Activated T-helper 2 cell treated with anti-CD3 and anti-CD28 coated beads, Interferon-gamma antibody, Interleukin-2, Interleukin-4, amounts not matched to agents 10 μg/mL and 5 μg/mL and 100 μg/mL, durations not matched to agents 14 hours and 24 hours and 36 hours (primary cell): ENCODE measurements around the gene FFAR2. TPM values are rescaled to one million over a fixed set of nuclear protein-coding genes. Genes with fewer than 3 reads are reported as not detected.
A peak's percentile ranks its signal among the peaks of the same experiment; 100 is the strongest.
"Not testable (repeated sequence)": the region's sequence is repeated elsewhere in the genome, so short reads cannot be mapped to it uniquely, and the experiment has no call there.

Experiments used
- DNase-seq: peaks from one replicate; pipeline ENCODE4 v3.0.0; 2021; ENCODE audit warnings: low spot score
- H3K27ac Mint-ChIP-seq: one replicate; pipeline ENCODE4 v1.8.0; 2021; ENCODE audit warnings: mixed read lengths
- H3K27me3 Mint-ChIP-seq: one replicate; pipeline ENCODE4 v1.8.0; 2021; ENCODE audit warnings: low read depth, mixed read lengths
- H3K36me3 Mint-ChIP-seq: one replicate; pipeline ENCODE4 v1.8.0; 2021; ENCODE audit warnings: low read depth, mixed read lengths
- H3K4me1 Mint-ChIP-seq: one replicate; pipeline ENCODE4 v1.8.0; 2021; ENCODE audit warnings: low read depth, mixed read lengths
- H3K4me3 Mint-ChIP-seq: one replicate; pipeline ENCODE4 v1.8.0; 2021; ENCODE audit warnings: low read depth, mild to moderate bottlenecking, moderate library complexity, mixed read lengths
- H3K9me3 Mint-ChIP-seq: one replicate; pipeline ENCODE4 v1.8.0; 2021; ENCODE audit warnings: mixed read lengths
- intact Hi-C: fragments of 100-400 bp; cut with micrococcal nuclease; formaldehyde crosslinking; loops from one replicate; pipeline ENCODE4 v1.15.1; 2023
- total RNA-seq: library from RNA; stranded (reverse); gene quantifications from 2 replicates; pipeline ENCODE4 v1.2.3, GENCODE V29; 2022

Gene FFAR2
- total RNA-seq, 1 donor from 2014 or later = not detected

GRCh38 chr19:35449359-35450043 is 1.4 kb downstream of the FFAR2 start:
- intact Hi-C loops = loop anchor here (2.0 kb wide), 1 partner anchor 19 kb away; no protein-coding TSS in a partner anchor
- H3K36me3 Mint-ChIP-seq = no peaks in the 10 kb centered on the region
- no peak overlapping the region for H3K4me3 Mint-ChIP-seq
- H3K27ac Mint-ChIP-seq = no peak overlapping the region
- peaks cover 45% of the 10 kb centered on the region for H3K4me1 Mint-ChIP-seq
- no peaks in the 10 kb centered on the region for H3K9me3 Mint-ChIP-seq
- H3K27me3 Mint-ChIP-seq = peaks cover 46% of the 10 kb centered on the region
- no peak for DNase-seq

GRCh38 chr19:35451338-35452096 is 3.5 kb downstream of the FFAR2 start:
- Mint-ChIP-seq H3K27me3 (peaks cover 32% of the 10 kb centered on the region), H3K9me3 (no peaks in the 10 kb centered on the region), H3K4me1 (peaks cover 39% of the 10 kb centered on the region), H3K36me3 (no peaks in the 10 kb centered on the region), H3K27ac (peak overlapping the region; percentile 88), H3K4me3 (peak overlapping the region; percentile 10)
- peak; percentile 14 for DNase-seq
- intact Hi-C loops = loop anchor here (1.0 to 2.0 kb wide), 5 partner anchors 11 to 104 kb away; partner anchors contain the start of gene FFAR1

- no peaks in the 10 kb centered on the region for H3K9me3 Mint-ChIP-seq
- H3K4me1 Mint-ChIP-seq = peaks cover 43% of the 10 kb centered on the region
These were observed 6.6 kb downstream of the FFAR2 start for GRCh38 chr19:35454663-35455062.

GRCh38 chr19:35455616-35456201 is 7.7 kb downstream of the FFAR2 start:
- peaks cover 48% of the 10 kb centered on the region for H3K4me1 Mint-ChIP-seq
- intact Hi-C loops = no loop called here

More at GRCh38 chr19:35454663-35455062, 6.6 kb downstream of the FFAR2 start:
- peaks cover 10% of the 10 kb centered on the region for H3K27me3 Mint-ChIP-seq
- H3K36me3 Mint-ChIP-seq = no peaks in the 10 kb centered on the region
- intact Hi-C loops = no loop called here
- H3K27ac Mint-ChIP-seq = no peak overlapping the region
- no peak for DNase-seq
- no peak overlapping the region for H3K4me3 Mint-ChIP-seq

GRCh38 chr19:35457173-35457572 is 9.1 kb downstream of the FFAR2 start:
- H3K4me1 Mint-ChIP-seq = peaks cover 43% of the 10 kb centered on the region
- H3K4me3 Mint-ChIP-seq = no peak overlapping the region
- peaks cover 3% of the 10 kb centered on the region for H3K27me3 Mint-ChIP-seq
- no peak for DNase-seq
- H3K27ac Mint-ChIP-seq = no peak overlapping the region
- intact Hi-C loops = no loop called here
- H3K36me3 Mint-ChIP-seq = no peaks in the 10 kb centered on the region
- H3K9me3 Mint-ChIP-seq = no peaks in the 10 kb centered on the region

More at GRCh38 chr19:35455616-35456201, 7.7 kb downstream of the FFAR2 start:
- H3K9me3 Mint-ChIP-seq = no peaks in the 10 kb centered on the region
- peaks cover 5% of the 10 kb centered on the region for H3K27me3 Mint-ChIP-seq
- no peak overlapping the region for H3K4me3 Mint-ChIP-seq
- no peak for DNase-seq
- no peak overlapping the region for H3K27ac Mint-ChIP-seq
- H3K36me3 Mint-ChIP-seq = no peaks in the 10 kb centered on the region

- H3K27ac Mint-ChIP-seq = no peak overlapping the region
- H3K36me3 Mint-ChIP-seq = no peaks in the 10 kb centered on the region
- H3K9me3 Mint-ChIP-seq = no peaks in the 10 kb centered on the region
- DNase-seq = no peak
- H3K4me1 Mint-ChIP-seq = peaks cover 48% of the 10 kb centered on the region
- intact Hi-C loops = no loop called here
- no peak overlapping the region for H3K4me3 Mint-ChIP-seq
- peaks cover 3% of the 10 kb centered on the region for H3K27me3 Mint-ChIP-seq
These were observed 10.1 kb downstream of the FFAR2 start for GRCh38 chr19:35458192-35458591.

GRCh38 chr19:35458731-35459391 is 10.8 kb downstream of the FFAR2 start:
- no peaks in the 10 kb centered on the region for H3K9me3 Mint-ChIP-seq
- peaks cover 3% of the 10 kb centered on the region for H3K27me3 Mint-ChIP-seq
- no peak overlapping the region for H3K4me3 Mint-ChIP-seq
- H3K27ac Mint-ChIP-seq = no peak overlapping the region
- H3K4me1 Mint-ChIP-seq = peaks cover 51% of the 10 kb centered on the region
- no peak for DNase-seq
- no peaks in the 10 kb centered on the region for H3K36me3 Mint-ChIP-seq
- intact Hi-C loops = no loop called here

- intact Hi-C loops = no loop called here
- no peaks in the 10 kb centered on the region for H3K36me3 Mint-ChIP-seq
- no peak for DNase-seq
- peaks cover 3% of the 10 kb centered on the region for H3K27me3 Mint-ChIP-seq
- peaks cover 54% of the 10 kb centered on the region for H3K4me1 Mint-ChIP-seq
- no peaks in the 10 kb centered on the region for H3K9me3 Mint-ChIP-seq
- H3K4me3 Mint-ChIP-seq = no peak overlapping the region
- no peak overlapping the region for H3K27ac Mint-ChIP-seq
These were observed 11.5 kb downstream of the FFAR2 start for GRCh38 chr19:35459414-35460082.

GRCh38 chr19:35460608-35461007 is 12.6 kb downstream of the FFAR2 start:
- DNase-seq = no peak
- Mint-ChIP-seq H3K9me3 (no peaks in the 10 kb centered on the region), H3K4me3 (no peak overlapping the region), H3K36me3 (no peaks in the 10 kb centered on the region), H3K4me1 (peaks cover 55% of the 10 kb centered on the region), H3K27ac (no peak overlapping the region), H3K27me3 (peaks cover 5% of the 10 kb centered on the region)
- intact Hi-C loops = no loop called here

GRCh38 chr19:35461060-35461459 is 13.0 kb downstream of the FFAR2 start:
- peaks cover 51% of the 10 kb centered on the region for H3K4me1 Mint-ChIP-seq

GRCh38 chr19:35461788-35462187 is 13.7 kb downstream of the FFAR2 start:
- not testable (repeated sequence) for H3K9me3 Mint-ChIP-seq, H3K27me3 Mint-ChIP-seq, DNase-seq, H3K27ac Mint-ChIP-seq, H3K4me3 Mint-ChIP-seq, H3K36me3 Mint-ChIP-seq
- H3K4me1 Mint-ChIP-seq = peaks cover 51% of the 10 kb centered on the region
- intact Hi-C loops = loop anchor here (1.0 to 2.0 kb wide), 4 partner anchors 10 to 114 kb away; partner anchors contain the start of gene FFAR1

More at GRCh38 chr19:35461060-35461459, 13.0 kb downstream of the FFAR2 start:
- intact Hi-C loops = no loop called here
- H3K27me3 Mint-ChIP-seq = peaks cover 5% of the 10 kb centered on the region
- H3K36me3 Mint-ChIP-seq = no peaks in the 10 kb centered on the region
- no peak overlapping the region for H3K27ac Mint-ChIP-seq
- H3K9me3 Mint-ChIP-seq = no peaks in the 10 kb centered on the region
- H3K4me3 Mint-ChIP-seq = no peak overlapping the region
- no peak for DNase-seq

GRCh38 chr19:35462476-35462953 is 14.5 kb downstream of the FFAR2 start:
- peak overlapping the region; percentile 60 for H3K4me3 Mint-ChIP-seq
- intact Hi-C loops = loop anchor here (1.0 to 2.0 kb wide), 4 partner anchors 11 to 115 kb away; partner anchors contain the start of gene FFAR1
- H3K27me3 Mint-ChIP-seq = peaks cover 4% of the 10 kb centered on the region
- no peaks in the 10 kb centered on the region for H3K36me3 Mint-ChIP-seq
- peak; percentile 60 for DNase-seq
- no peaks in the 10 kb centered on the region for H3K9me3 Mint-ChIP-seq
- peak overlapping the region; percentile 88 for H3K27ac Mint-ChIP-seq
- peaks cover 45% of the 10 kb centered on the region for H3K4me1 Mint-ChIP-seq
